ENCODE measurements around the gene ARHGAP6. TPM values are rescaled to one million over a fixed set of nuclear protein-coding genes. Genes with fewer than 3 reads are reported as not detected.

Gene ARHGAP6
- total RNA-seq, 4 donors from 2014 or later: 2.7 to 9.1 (median 4.3) TPM

- no peak overlapping the region for H3K4me3 ChIP-seq (ENCODE audit: low read depth, poor library complexity, severe bottlenecking)
- 74 to 80% methylated on average over 8 of the region's 8 CpGs for WGBS, 2 donors
- TF ChIP-seq, protein P1, sequence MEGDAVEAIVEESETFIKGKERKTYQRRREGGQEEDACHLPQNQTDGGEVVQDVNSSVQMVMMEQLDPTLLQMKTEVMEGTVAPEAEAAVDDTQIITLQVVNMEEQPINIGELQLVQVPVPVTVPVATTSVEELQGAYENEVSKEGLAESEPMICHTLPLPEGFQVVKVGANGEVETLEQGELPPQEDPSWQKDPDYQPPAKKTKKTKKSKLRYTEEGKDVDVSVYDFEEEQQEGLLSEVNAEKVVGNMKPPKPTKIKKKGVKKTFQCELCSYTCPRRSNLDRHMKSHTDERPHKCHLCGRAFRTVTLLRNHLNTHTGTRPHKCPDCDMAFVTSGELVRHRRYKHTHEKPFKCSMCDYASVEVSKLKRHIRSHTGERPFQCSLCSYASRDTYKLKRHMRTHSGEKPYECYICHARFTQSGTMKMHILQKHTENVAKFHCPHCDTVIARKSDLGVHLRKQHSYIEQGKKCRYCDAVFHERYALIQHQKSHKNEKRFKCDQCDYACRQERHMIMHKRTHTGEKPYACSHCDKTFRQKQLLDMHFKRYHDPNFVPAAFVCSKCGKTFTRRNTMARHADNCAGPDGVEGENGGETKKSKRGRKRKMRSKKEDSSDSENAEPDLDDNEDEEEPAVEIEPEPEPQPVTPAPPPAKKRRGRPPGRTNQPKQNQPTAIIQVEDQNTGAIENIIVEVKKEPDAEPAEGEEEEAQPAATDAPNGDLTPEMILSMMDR (IDR thresholded peaks at IDR 0.05): no peak
- no peak for TF ChIP-seq POLR2A (IDR thresholded peaks at IDR 0.05)
- no peak for DNase-seq (ENCODE audit: low spot score in 2 of 2)
- intact Hi-C loops (cut with DNase I; ENCODE audit: low total_unique reads): no loop called here
Observed at GRCh38 chrX:11290416-11291102, 375.2 kb downstream of the ARHGAP6 start.

GRCh38 chrX:11287505-11287904, 378.2 kb downstream of the ARHGAP6 start:
- no peak for TF ChIP-seq POLR2A (IDR thresholded peaks at IDR 0.05)
- TF ChIP-seq, protein P1 (IDR thresholded peaks at IDR 0.05): no peak
- DNase-seq (ENCODE audit: low spot score in 2 of 2): no peak
- intact Hi-C loops (cut with DNase I; ENCODE audit: low total_unique reads): no loop called here
- WGBS, 2 donors: 33 to 40% methylated on average over 1 of the region's 1 CpG
- no peak overlapping the region for H3K4me3 ChIP-seq (ENCODE audit: low read depth, poor library complexity, severe bottlenecking)

GRCh38 chrX:11285651-11286050, 380.1 kb downstream of the ARHGAP6 start:
- TF ChIP-seq POLR2A (IDR thresholded peaks at IDR 0.05): no peak
- TF ChIP-seq, protein P1 (IDR thresholded peaks at IDR 0.05): no peak
- intact Hi-C loops (cut with DNase I; ENCODE audit: low total_unique reads): no loop called here
- DNase-seq (ENCODE audit: low spot score in 2 of 2): no peak
- WGBS, 2 donors: 82 to 86% methylated on average over 3 of the region's 3 CpGs
- H3K4me3 ChIP-seq (ENCODE audit: low read depth, poor library complexity, severe bottlenecking): no peak overlapping the region

DNA sequence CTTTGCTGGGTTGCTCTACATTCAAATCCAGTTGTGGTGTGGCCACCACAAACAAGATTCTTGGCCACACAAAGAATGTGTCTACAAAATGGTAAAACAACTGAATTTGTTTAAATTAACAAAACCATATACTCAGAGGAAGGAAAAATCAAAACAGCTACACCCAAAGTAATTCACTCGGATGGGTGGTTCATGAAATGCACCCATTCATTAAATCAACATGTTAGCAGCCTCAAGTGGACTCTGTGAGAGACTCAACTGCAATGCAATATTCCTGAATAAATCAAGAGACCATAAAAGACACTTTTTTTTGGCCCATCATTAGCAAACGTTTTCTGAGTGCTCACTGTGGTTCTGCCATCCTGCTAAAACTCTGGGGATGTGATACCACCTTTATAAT, 383.7 kb downstream of the ARHGAP6 start:
- TF ChIP-seq, protein P1 (IDR thresholded peaks at IDR 0.05): no peak
- no peak for TF ChIP-seq POLR2A (IDR thresholded peaks at IDR 0.05)
- intact Hi-C loops (cut with DNase I; ENCODE audit: low total_unique reads): no loop called here
- no peak overlapping the region for H3K4me3 ChIP-seq (ENCODE audit: low read depth, poor library complexity, severe bottlenecking)
- WGBS, 2 donors: 46 to 74% methylated on average over 2 of the region's 2 CpGs
- no peak for DNase-seq (ENCODE audit: low spot score in 2 of 2)

DNA sequence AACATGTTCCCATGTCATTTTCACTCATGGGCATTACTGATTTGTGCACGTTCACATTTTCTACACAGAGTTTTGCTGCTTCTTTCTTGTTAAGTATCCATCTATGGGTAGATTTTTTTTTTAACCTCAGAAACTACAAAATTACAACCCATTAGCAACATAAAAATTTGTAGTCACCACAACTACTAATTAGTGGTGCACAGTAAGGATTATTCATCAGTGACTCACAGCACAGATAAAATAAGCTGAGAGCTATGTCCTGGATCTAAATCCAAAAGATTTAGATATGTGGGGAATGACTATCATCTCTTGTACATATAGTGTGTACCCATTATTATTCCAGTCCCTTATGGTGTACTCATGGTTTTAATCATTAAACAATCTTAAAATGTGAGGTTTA, 392.2 kb downstream of the ARHGAP6 start:
- TF ChIP-seq POLR2A (IDR thresholded peaks at IDR 0.05): no peak
- TF ChIP-seq, protein P1 (IDR thresholded peaks at IDR 0.05): no peak

DNA sequence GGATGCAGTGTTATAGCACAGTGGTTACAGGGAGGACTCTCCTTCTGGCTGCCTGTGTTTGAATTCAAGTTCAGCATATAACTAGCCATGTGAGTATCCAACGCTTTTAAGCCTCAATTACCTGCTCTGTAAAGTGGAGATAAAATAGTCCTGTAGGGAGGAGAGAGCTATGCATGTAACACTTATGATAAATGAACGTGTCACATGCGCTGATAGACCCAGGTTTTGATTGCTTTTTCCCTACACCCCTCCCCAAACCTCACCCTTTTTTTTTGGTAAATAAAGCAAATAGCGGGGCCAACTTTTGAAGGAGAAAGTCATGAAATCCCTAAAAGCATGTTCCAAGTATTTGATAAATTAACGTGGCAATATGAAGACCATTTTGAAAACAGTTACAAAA, 392.9 kb downstream of the ARHGAP6 start:
- WGBS, 2 donors: 71 to 93% methylated on average over 5 of the region's 5 CpGs
- TF ChIP-seq, protein P1 (IDR thresholded peaks at IDR 0.05): no peak
- TF ChIP-seq POLR2A (IDR thresholded peaks at IDR 0.05): no peak
- no peak for DNase-seq (ENCODE audit: low spot score in 2 of 2)
- intact Hi-C loops (cut with DNase I; ENCODE audit: low total_unique reads): no loop called here
- no peak overlapping the region for H3K4me3 ChIP-seq (ENCODE audit: low read depth, poor library complexity, severe bottlenecking)

More for the DNA sequence above, 392.2 kb downstream of the ARHGAP6 start:
- no peak for DNase-seq (ENCODE audit: low spot score in 2 of 2)
- WGBS, 2 donors: 66 to 84% methylated on average over 1 of the region's 1 CpG
- no peak overlapping the region for H3K4me3 ChIP-seq (ENCODE audit: low read depth, poor library complexity, severe bottlenecking)
- intact Hi-C loops (cut with DNase I; ENCODE audit: low total_unique reads): no loop called here

Data from lower leg skin (tissue), 4 donors.